Memory B cell (primary cell): ENCODE measurements around the gene PTGES3L.
"Not testable (repeated sequence)": the region's sequence is repeated elsewhere in the genome, so short reads cannot be mapped to it uniquely, and the experiment has no call there.

Source experiments
- ATAC-seq: fragments of 150-1000 bp; cut with Tn5 transposase; 2 replicates; pipeline ENCODE4 v1.10.0; 2021; ENCODE audit warnings: low read depth, mild to moderate bottlenecking, moderate library complexity
- DNase-seq, 2 donors: peaks; one replicate each; pipeline ENCODE4 v3.0.0; 2022; ENCODE audit warnings: low spot score in 2 of 2
- H3K27ac Mint-ChIP-seq: one replicate; pipeline ENCODE4 v1.8.0; 2022; ENCODE audit warnings: mild to moderate bottlenecking, moderate library complexity, mixed read lengths
- H3K27me3 Mint-ChIP-seq: one replicate; pipeline ENCODE4 v1.8.0; 2022; ENCODE audit warnings: mixed read lengths
- H3K36me3 Mint-ChIP-seq: one replicate; pipeline ENCODE4 v1.8.0; 2022; ENCODE audit warnings: mild to moderate bottlenecking, mixed read lengths
- H3K4me1 Mint-ChIP-seq: one replicate; pipeline ENCODE4 v1.8.0; 2022; ENCODE audit warnings: mixed read lengths
- H3K4me3 Mint-ChIP-seq: one replicate; pipeline ENCODE4 v1.8.0; 2022; ENCODE audit warnings: mild to moderate bottlenecking, moderate library complexity, mixed read lengths
- H3K9me3 Mint-ChIP-seq: one replicate; pipeline ENCODE4 v1.8.0; 2022; ENCODE audit warnings: mixed read lengths

PTGES3L gene

DNA sequence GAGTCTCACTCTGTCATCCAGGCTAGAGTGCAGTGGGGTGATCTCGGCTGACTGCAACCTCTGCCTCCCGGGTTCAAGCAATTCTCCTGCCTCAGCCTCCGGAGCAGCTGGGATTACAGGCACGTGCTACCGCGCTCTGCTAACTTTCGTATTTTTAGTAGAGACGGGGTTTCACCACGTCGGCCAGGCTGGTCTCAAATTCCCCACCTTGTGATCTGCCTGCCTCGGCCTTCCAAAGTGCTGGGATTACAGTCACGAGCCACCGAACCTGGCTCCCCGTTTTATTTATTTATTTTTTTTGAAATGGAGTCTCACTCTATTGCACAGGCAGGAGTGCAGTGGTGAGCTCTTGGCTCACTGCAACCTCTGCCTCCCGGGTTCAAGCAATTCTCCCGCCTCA, 4.2 kb downstream of the PTGES3L start:
- H3K4me1 Mint-ChIP-seq: peaks cover 15% of the 10 kb centered on the region
- H3K27me3 Mint-ChIP-seq, H3K9me3 Mint-ChIP-seq, H3K36me3 Mint-ChIP-seq, DNase-seq, ATAC-seq, H3K27ac Mint-ChIP-seq, H3K4me3 Mint-ChIP-seq: not testable (repeated sequence)

GRCh38 chr17:42975265-42975664, 4.6 kb downstream of the PTGES3L start:
- H3K9me3 Mint-ChIP-seq: no peaks in the 10 kb centered on the region
- peaks cover 13% of the 10 kb centered on the region for H3K4me1 Mint-ChIP-seq
- no peaks in the 10 kb centered on the region for H3K36me3 Mint-ChIP-seq
- DNase-seq: no peak
- H3K4me3 Mint-ChIP-seq: no peak overlapping the region
- no peak for ATAC-seq
- H3K27me3 Mint-ChIP-seq: no peaks in the 10 kb centered on the region
- H3K27ac Mint-ChIP-seq: no peak overlapping the region

DNA sequence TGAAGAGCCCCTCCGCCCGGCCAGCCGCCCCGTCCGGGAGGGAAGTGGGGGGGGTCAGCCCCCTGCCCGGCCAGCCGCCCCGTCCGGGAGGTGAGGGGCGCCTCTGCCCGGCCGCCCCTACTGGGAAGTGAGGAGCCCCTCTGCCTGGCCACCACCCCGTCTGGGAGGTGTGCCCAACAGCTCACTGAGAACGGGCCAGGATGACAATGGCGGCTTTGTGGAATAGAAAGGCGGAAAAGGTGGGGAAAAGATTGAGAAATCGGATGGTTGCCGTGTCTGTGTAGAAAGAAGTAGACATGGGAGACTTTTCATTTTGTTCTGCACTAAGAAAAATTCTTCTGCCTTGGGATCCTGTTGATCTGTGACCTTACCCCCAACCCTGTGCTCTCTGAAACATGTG, 6.6 kb downstream of the PTGES3L start:
- not testable (repeated sequence) for ATAC-seq, H3K36me3 Mint-ChIP-seq, DNase-seq, H3K9me3 Mint-ChIP-seq, H3K27me3 Mint-ChIP-seq, H3K27ac Mint-ChIP-seq, H3K4me3 Mint-ChIP-seq, H3K4me1 Mint-ChIP-seq

DNA sequence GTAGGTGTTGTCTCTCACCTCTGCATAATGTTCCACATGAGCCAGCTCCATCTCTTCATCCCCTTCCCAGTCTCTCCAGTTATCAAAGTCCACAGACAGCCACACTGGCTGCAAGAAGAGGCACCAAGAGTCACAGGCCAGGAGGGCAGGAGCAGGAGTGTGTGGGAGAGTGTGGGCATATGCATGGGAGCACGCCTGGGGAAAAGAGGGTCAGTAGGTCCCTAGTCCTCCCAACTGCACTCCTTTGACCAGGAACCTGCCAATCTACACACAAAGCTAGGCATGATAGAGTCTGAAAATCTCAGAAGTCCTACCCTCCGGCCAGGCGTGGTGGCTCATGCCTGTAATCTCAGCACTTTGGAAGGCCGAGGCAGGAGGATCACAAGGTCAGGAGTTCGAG, 8.3 kb downstream of the PTGES3L start:
- Mint-ChIP-seq H3K27ac (no peak overlapping the region), H3K27me3 (no peaks in the 10 kb centered on the region), H3K4me3 (no peak overlapping the region), H3K4me1 (peaks cover 2% of the 10 kb centered on the region), H3K36me3 (no peaks in the 10 kb centered on the region), H3K9me3 (no peaks in the 10 kb centered on the region)
- no peak for ATAC-seq
- DNase-seq: no peak

- DNase-seq: no peak
- peak overlapping the region; percentile 28 for H3K27ac Mint-ChIP-seq
- H3K27me3 Mint-ChIP-seq: no peaks in the 10 kb centered on the region
- no peaks in the 10 kb centered on the region for H3K9me3 Mint-ChIP-seq
- H3K36me3 Mint-ChIP-seq: peaks cover 3% of the 10 kb centered on the region
- H3K4me3 Mint-ChIP-seq: no peak overlapping the region
- no peak for ATAC-seq
- H3K4me1 Mint-ChIP-seq: peaks cover 8% of the 10 kb centered on the region
These were observed 10.8 kb downstream of the PTGES3L start for GRCh38 chr17:42969001-42969581.

DNA sequence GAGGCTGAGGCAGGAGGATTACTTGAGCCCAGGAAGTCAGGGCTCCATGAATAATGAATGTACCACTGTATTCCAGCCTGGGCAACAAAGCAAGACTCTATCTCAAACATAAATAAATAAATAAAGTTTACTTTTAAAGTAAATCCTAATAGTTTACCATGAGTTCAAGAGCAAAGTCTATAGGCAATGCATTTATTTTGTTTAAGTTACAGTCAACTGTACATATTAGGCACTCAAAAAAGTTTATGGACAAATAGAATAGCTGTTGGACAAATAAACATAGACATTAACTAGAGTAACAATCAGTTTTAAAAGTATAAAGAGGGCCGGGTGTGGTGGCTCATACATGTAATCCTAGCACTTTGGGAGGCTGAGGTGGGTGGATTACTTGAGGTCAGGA, 12.0 kb downstream of the PTGES3L start:
- Mint-ChIP-seq H3K4me3 (no peak overlapping the region), H3K27ac (no peak overlapping the region), H3K36me3 (peaks cover 3% of the 10 kb centered on the region), H3K4me1 (peaks cover 14% of the 10 kb centered on the region), H3K9me3 (no peaks in the 10 kb centered on the region), H3K27me3 (no peaks in the 10 kb centered on the region)
- ATAC-seq: no peak
- no peak for DNase-seq

- H3K27ac Mint-ChIP-seq: peak within 1 kb of the TSS; percentile 93
- ATAC-seq: peak; percentile 94
- H3K4me1 Mint-ChIP-seq: peaks cover 17% of the 10 kb centered on the region
- no peaks in the 10 kb centered on the region for H3K9me3 Mint-ChIP-seq
- H3K27me3 Mint-ChIP-seq: no peaks in the 10 kb centered on the region
- peak; percentile 78 to 83 for DNase-seq
- H3K36me3 Mint-ChIP-seq: peaks cover 9% of the 10 kb centered on the region
- H3K4me3 Mint-ChIP-seq: peak within 1 kb of the TSS; percentile 94
These were observed 15.5 kb downstream of the PTGES3L start, which contains the start of gene AARSD1 for GRCh38 chr17:42964161-42964932. Gene AARSD1 (minus strand): TSS chr17:42964454. CDS start chr17:42964440, 14 bp downstream.

DNA sequence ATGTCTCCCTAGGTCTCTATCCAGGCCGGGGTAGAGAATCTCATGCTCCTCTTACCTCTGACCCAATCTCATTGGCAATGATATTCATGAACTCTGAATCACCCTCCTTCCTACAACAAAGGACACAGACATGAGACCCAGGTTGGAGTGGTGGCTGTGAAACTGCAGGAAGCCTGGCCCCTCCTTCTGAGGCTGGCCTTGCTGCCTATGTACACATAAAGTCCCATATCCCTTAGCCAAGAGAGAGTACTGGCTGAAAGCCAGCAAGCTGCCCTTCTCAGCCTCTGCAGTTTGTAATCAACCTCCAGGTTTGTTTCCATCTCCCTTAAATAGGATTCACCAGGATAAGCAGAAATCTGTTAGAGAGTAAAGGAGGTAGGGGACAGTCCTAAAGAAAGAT, 26.2 kb downstream of the PTGES3L start:
- Mint-ChIP-seq H3K27me3 (no peaks in the 10 kb centered on the region), H3K9me3 (no peaks in the 10 kb centered on the region), H3K27ac (no peak overlapping the region), H3K4me3 (no peak overlapping the region), H3K4me1 (peaks cover 4% of the 10 kb centered on the region), H3K36me3 (peaks cover 40% of the 10 kb centered on the region)
- ATAC-seq (no peak), DNase-seq (no peak)

DNA sequence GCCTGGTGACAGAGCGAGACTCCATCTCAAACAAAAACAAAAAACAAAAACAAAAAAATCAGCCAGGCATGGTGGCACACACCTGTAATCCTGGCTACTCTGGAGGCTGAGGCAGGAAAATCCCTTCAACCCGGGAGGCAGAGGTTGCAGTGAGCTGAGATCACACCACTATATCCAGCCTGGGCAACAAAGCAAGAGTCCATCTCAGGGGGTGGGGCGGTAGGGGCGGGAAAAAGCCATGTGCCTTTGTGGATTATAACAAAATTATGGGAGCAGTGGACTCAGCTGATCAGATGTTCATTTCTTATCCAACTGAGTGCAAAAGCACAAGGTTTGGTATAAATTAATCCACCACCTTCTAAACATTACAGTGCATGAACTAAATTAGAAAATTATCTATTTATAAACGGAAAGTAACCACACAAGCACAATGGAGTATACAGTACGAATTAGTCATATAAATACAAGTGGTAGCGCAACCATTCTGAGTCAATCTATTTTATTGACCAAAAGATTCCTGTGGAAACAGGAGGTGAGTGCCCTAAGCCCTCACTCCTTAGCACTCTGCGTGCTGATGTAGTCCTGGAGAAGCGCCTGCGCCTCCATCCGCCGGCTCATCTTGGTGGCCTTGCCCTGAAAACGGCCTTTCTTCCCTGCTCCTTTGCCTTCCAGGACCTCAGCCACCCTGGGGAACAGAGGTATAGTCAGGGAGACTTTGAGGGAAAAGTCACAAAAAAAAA, 29.7 kb downstream of the PTGES3L start:
- H3K27ac Mint-ChIP-seq: no peak overlapping the region
- DNase-seq (no peak), ATAC-seq (no peak)
- H3K27me3 Mint-ChIP-seq: no peaks in the 10 kb centered on the region
- H3K9me3 Mint-ChIP-seq: no peaks in the 10 kb centered on the region
- no peaks in the 10 kb centered on the region for H3K4me1 Mint-ChIP-seq
- H3K4me3 Mint-ChIP-seq: no peak overlapping the region
- peaks cover 27% of the 10 kb centered on the region for H3K36me3 Mint-ChIP-seq

- no peaks in the 10 kb centered on the region for H3K4me1 Mint-ChIP-seq
- H3K27ac Mint-ChIP-seq: peak overlapping the region; percentile 42
- peaks cover 12% of the 10 kb centered on the region for H3K36me3 Mint-ChIP-seq
- DNase-seq (no peak), ATAC-seq (no peak)
- H3K9me3 Mint-ChIP-seq: no peaks in the 10 kb centered on the region
- H3K4me3 Mint-ChIP-seq: no peak overlapping the region
- no peaks in the 10 kb centered on the region for H3K27me3 Mint-ChIP-seq
These were observed 33.1 kb downstream of the PTGES3L start for GRCh38 chr17:42946812-42947211.

- no peak overlapping the region for H3K4me3 Mint-ChIP-seq
- H3K9me3 Mint-ChIP-seq: no peaks in the 10 kb centered on the region
- ATAC-seq (no peak), DNase-seq (no peak)
- H3K36me3 Mint-ChIP-seq: peaks cover 3% of the 10 kb centered on the region
- no peak overlapping the region for H3K27ac Mint-ChIP-seq
- H3K4me1 Mint-ChIP-seq: no peaks in the 10 kb centered on the region
- no peaks in the 10 kb centered on the region for H3K27me3 Mint-ChIP-seq
These were observed 35.7 kb downstream of the PTGES3L start for GRCh38 chr17:42944211-42944610.

- H3K27me3 Mint-ChIP-seq: peaks cover 1% of the 10 kb centered on the region
- H3K36me3 Mint-ChIP-seq: no peaks in the 10 kb centered on the region
- peak in 1 of 2 donors; percentile 18 for DNase-seq
- H3K9me3 Mint-ChIP-seq: no peaks in the 10 kb centered on the region
- H3K27ac Mint-ChIP-seq: no peak overlapping the region
- peak; percentile 52 for ATAC-seq
- H3K4me1 Mint-ChIP-seq: no peaks in the 10 kb centered on the region
- H3K4me3 Mint-ChIP-seq: no peak overlapping the region
These were observed 41.9 kb downstream of the PTGES3L start for GRCh38 chr17:42937712-42938596.

GRCh38 chr17:42929497-42929844, 50.4 kb downstream of the PTGES3L start:
- Mint-ChIP-seq H3K36me3 (peaks cover 1% of the 10 kb centered on the region), H3K27ac (no peak overlapping the region), H3K9me3 (no peaks in the 10 kb centered on the region), H3K4me1 (peaks cover 7% of the 10 kb centered on the region), H3K4me3 (no peak overlapping the region), H3K27me3 (peaks cover 4% of the 10 kb centered on the region)
- ATAC-seq (no peak), DNase-seq (no peak)
